Kidney epithelial cell (primary cell): ENCODE data around the gene PPP6R3. TPM values are rescaled to one million over a fixed set of nuclear protein-coding genes. Genes with fewer than 3 reads are reported as not detected.

Experiments used
- DNase-seq: peaks from one replicate; pipeline ENCODE4 v3.0.0-alpha.2; 2010; ENCODE audit warnings: low read depth
- H3K27me3 ChIP-seq: 2 replicates; pipeline ENCODE4 v1.6.0; 2011; ENCODE audit warnings: low read length; ENCODE audit not compliant: control insufficient read depth, insufficient read depth
- H3K36me3 ChIP-seq: 2 replicates; pipeline ENCODE4 v1.5.1; 2011; ENCODE audit warnings: low read length; ENCODE audit not compliant: control insufficient read depth, insufficient read depth
- H3K4me3 ChIP-seq: 2 replicates; pipeline ENCODE4 v1.5.1; 2011; ENCODE audit warnings: low read depth, mild to moderate bottlenecking, control low read depth, low read length
- total RNA-seq: library from RNA; depleted of rRNA; stranded (reverse); fragments of >200 nt; gene quantifications from 2 replicates; pipeline ENCODE4 v1.2.3, GENCODE V29; 2015
- TF ChIP-seq, protein P1 (sequence below): IDR thresholded peaks from 2 replicates; pipeline ENCODE4 v1.5.1; 2011; ENCODE audit warnings: mild to moderate bottlenecking, moderate library complexity, low read length, control low read depth, inconsistent platforms; ENCODE audit not compliant: insufficient read depth, poor library complexity, severe bottlenecking

The PPP6R3 gene
- total RNA-seq, 1 donor from 2014 or later, result 71.7 TPM

DNA sequence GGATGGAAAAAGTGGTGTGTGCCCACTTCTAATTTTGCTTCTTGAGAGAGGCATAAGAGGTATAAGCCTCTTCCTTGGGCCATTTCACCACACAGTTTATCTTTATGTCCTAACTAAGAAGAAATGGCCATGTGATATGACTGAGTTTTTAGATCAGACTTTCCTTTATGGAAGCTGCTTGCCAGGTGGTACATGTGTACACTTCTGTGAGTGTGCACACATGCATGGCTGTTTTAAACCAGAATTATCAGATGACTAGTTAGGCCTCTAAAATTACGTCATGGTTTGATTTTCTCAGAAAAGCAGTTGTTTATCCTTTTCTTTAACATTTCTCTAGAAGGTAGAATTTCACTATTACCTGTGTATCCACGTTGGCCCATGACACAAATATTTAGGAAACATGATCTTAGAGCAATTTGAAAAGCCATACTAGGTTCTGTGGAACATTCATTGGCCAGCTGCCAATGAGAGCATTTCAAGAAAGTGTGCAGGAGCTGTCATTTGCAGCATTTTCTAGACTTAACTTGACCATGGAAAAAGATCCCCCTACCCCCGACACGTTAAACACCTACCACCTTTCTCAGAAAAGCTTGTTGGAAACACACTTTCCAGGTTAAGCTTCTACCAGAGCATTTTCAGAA is 114.6 kb downstream of the PPP6R3 start:
- H3K36me3 ChIP-seq, result peaks cover 1% of the 10 kb centered on the region
- no peaks in the 10 kb centered on the region for H3K27me3 ChIP-seq
- TF ChIP-seq, protein P1, sequence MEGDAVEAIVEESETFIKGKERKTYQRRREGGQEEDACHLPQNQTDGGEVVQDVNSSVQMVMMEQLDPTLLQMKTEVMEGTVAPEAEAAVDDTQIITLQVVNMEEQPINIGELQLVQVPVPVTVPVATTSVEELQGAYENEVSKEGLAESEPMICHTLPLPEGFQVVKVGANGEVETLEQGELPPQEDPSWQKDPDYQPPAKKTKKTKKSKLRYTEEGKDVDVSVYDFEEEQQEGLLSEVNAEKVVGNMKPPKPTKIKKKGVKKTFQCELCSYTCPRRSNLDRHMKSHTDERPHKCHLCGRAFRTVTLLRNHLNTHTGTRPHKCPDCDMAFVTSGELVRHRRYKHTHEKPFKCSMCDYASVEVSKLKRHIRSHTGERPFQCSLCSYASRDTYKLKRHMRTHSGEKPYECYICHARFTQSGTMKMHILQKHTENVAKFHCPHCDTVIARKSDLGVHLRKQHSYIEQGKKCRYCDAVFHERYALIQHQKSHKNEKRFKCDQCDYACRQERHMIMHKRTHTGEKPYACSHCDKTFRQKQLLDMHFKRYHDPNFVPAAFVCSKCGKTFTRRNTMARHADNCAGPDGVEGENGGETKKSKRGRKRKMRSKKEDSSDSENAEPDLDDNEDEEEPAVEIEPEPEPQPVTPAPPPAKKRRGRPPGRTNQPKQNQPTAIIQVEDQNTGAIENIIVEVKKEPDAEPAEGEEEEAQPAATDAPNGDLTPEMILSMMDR, result no peak
- H3K4me3 ChIP-seq, result no peak overlapping the region
- no peak for DNase-seq

DNA sequence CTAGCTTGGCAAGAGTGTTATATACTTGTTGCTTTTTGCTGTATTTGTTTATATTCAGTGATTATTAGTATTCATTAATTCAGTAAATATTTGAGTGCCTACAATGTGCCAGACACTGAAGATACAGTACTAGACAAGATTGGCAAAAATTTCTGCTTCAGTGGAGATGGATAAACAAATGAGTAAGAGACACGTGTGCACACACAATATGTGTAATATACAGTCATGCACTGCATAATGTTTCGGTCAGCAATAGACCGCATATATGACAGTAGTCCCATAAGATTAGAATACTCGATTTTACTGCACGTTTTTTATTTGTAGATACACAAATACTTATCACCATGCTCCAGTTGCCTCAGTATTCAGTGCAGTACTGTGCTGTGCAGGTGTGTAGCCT is 118.9 kb downstream of the PPP6R3 start:
- no peak for DNase-seq
- TF ChIP-seq, protein P1, result no peak
- Histone ChIP-seq H3K36me3 (no peaks in the 10 kb centered on the region), H3K27me3 (no peaks in the 10 kb centered on the region), H3K4me3 (no peak overlapping the region)

DNA sequence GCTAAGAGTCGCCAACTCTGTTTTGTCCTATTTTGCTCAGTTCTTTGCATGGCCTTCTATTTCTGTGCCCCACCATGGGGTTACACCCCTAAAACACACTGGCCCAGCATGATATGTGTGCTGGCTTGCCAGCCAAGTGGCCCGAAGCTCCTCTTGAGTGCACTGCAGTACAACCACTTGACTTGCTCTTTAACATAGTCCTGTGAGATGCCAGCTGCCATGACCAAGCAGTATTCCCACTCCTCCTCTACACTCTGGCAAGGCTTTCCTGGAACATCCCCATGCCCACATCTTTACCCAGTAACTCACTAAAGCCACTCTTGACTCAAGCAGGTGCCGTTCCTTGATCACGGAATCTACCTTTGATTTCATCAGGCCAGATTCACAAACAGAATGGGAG is 120.9 kb downstream of the PPP6R3 start:
- Histone ChIP-seq H3K36me3 (no peaks in the 10 kb centered on the region), H3K4me3 (no peak overlapping the region), H3K27me3 (no peaks in the 10 kb centered on the region)
- no peak for DNase-seq
- TF ChIP-seq, protein P1, result no peak

DNA sequence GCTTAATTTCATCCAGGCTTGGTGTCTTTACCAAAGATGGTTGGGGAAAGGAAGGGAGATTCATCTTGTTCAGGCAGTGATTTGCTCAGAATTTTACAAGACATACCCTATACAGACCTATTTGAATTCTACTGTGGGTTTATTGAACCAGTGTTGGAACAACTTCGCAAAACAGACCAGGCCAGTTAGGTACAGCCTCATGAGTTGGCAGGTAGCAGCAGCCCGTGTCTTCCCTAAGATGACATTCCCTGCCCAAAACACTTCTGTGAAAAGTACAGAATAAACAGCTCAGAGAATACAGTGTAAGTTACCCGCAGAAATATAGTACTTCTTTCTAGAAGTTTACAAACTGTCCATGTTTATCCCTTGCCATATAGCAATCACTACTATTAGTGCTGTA is 121.3 kb downstream of the PPP6R3 start:
- TF ChIP-seq, protein P1, result no peak
- no peak overlapping the region for H3K4me3 ChIP-seq
- no peak for DNase-seq
- H3K36me3 ChIP-seq, result peaks cover 1% of the 10 kb centered on the region
- no peaks in the 10 kb centered on the region for H3K27me3 ChIP-seq

DNA sequence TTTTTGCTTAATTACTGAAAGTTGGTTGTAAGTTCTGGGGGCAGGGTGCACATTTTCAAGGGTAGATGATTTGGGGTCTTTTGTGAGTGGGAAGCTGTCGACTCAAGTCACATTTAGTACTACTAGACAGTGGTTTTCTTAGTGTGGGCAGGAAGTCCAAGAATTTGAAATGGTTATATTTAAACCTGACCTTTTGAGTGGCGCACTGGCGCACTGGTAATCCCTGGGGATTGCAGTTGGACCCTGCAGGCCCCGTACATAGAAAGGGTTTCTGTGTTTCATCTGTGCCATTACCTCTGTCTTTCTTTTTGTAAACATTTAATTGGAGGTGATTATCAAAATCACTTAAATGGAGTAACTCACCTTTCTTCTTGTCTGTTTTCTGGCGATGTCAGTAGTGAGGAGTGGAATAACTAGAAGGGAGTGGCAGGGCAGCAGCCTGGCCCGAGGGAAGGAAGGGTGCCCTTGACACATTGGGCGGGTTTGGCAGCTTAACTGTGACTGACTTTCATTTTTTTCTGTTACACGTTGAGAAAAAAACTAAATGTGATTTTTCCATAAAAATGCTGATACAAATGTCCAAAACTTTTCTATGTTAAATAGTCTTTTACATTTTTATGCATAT is 122.0 kb downstream of the PPP6R3 start:
- DNase-seq, result no peak
- H3K36me3 ChIP-seq, result peaks cover 1% of the 10 kb centered on the region
- H3K4me3 ChIP-seq, result no peak overlapping the region
- no peaks in the 10 kb centered on the region for H3K27me3 ChIP-seq
- TF ChIP-seq, protein P1, result no peak

DNA sequence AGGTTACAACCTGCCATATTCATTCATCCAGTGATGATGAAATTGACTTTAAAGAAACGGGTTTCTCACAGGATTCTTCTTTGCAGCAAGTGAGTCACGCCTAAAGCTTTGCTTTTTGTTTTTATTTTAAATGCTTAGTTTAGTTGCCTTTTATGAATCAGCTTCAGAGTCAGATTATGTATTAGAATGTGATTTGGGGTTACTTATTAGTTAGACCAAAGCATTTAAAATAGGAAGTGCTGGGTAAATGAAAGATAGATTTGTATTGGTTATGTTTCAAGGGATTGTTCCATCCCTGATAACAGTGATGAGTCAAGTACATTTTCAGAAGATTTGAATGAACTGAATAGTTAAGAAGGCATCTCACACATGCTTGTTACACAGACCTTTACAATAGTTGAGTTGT is 122.5 kb downstream of the PPP6R3 start:
- DNase-seq, result no peak

More for the DNA sequence above, 122.5 kb downstream of the PPP6R3 start:
- TF ChIP-seq, protein P1, result no peak
- Histone ChIP-seq H3K4me3 (no peak overlapping the region), H3K36me3 (peaks cover 1% of the 10 kb centered on the region), H3K27me3 (no peaks in the 10 kb centered on the region)
